ENCODE results near the gene CCL4L2. TPM values are rescaled to one million over a fixed set of nuclear protein-coding genes. Genes with fewer than 3 reads are reported as not detected.
A peak's percentile ranks its signal among the peaks of the same experiment; 100 is the strongest.
"Not testable (repeated sequence)": the region's sequence is repeated elsewhere in the genome, so short reads cannot be mapped to it uniquely, and the experiment has no call there.

CCL4L2 gene
- total RNA-seq, 2 donors from 2014 or later = not detected

- Histone ChIP-seq H3K36me3 (ENCODE audit: control insufficient read depth, insufficient read depth, low read length) (no peaks in the 10 kb centered on the region), H3K27ac (ENCODE audit: low read depth, low read length) (no peak overlapping the region), H3K9ac (ENCODE audit: extremely low read depth, low read length, poor library complexity, severe bottlenecking) (no peak overlapping the region), H3K27me3 (ENCODE audit: control insufficient read depth, insufficient read depth, low read length, poor library complexity, severe bottlenecking) (peaks cover 6% of the 10 kb centered on the region), H3K4me1 (ENCODE audit: control insufficient read depth, insufficient read depth, low read length) (no peaks in the 10 kb centered on the region), H3K4me3 (ENCODE audit: low read length) (no peak overlapping the region), H3K9me3 (ENCODE audit: control insufficient read depth, low read length) (no peaks in the 10 kb centered on the region)
- no peaks in the 10 kb centered on the region for H3K9me3 Mint-ChIP-seq
- no peak overlapping the region for H3K27ac Mint-ChIP-seq
- peak; percentile 10 for DNase-seq
- H3K4me1 Mint-ChIP-seq = peaks cover 2% of the 10 kb centered on the region
- peaks cover 7% of the 10 kb centered on the region for H3K27me3 Mint-ChIP-seq (ENCODE audit: insufficient read depth)
- no peak overlapping the region for H3K4me3 Mint-ChIP-seq
- no peaks in the 10 kb centered on the region for H3K36me3 Mint-ChIP-seq (ENCODE audit: low read depth)
- TF ChIP-seq CTCF (conservative IDR thresholded peaks at IDR 0.05) = no peak
These were observed 1.3 kb upstream of the CCL4L2 start for GRCh38 chr17:36209575-36209974.

GRCh38 chr17:36211484-36212271, 815 bp downstream of the CCL4L2 start:
- WGBS, 2 experiments (ENCODE audit: insufficient coverage in 1 of 2, insufficient read length in 1 of 2) = 61 to 83% methylated on average over 4 to 5 of the region's 10 CpGs
- not testable (repeated sequence) for H3K27me3 ChIP-seq (ENCODE audit: control insufficient read depth, insufficient read depth, low read length, poor library complexity, severe bottlenecking); H3K4me3 ChIP-seq (ENCODE audit: low read length); H3K9me3 Mint-ChIP-seq; H3K27ac Mint-ChIP-seq; H3K4me1 ChIP-seq (ENCODE audit: control insufficient read depth, insufficient read depth, low read length); H3K9ac ChIP-seq (ENCODE audit: extremely low read depth, low read length, poor library complexity, severe bottlenecking); H3K4me3 Mint-ChIP-seq; H3K36me3 Mint-ChIP-seq (ENCODE audit: low read depth); H3K9me3 ChIP-seq (ENCODE audit: control insufficient read depth, low read length); H3K36me3 ChIP-seq (ENCODE audit: control insufficient read depth, insufficient read depth, low read length); H3K4me1 Mint-ChIP-seq; H3K27ac ChIP-seq (ENCODE audit: low read depth, low read length)
- DNase-seq = peak; percentile 46
- peaks cover 13% of the 10 kb centered on the region for H3K27me3 Mint-ChIP-seq (ENCODE audit: insufficient read depth)

- no peaks in the 10 kb centered on the region for H3K9me3 ChIP-seq (ENCODE audit: control insufficient read depth, low read length)
- no peaks in the 10 kb centered on the region for H3K36me3 Mint-ChIP-seq (ENCODE audit: low read depth)
- no peak for TF ChIP-seq CTCF (conservative IDR thresholded peaks at IDR 0.05)
- no peak overlapping the region for H3K4me3 ChIP-seq (ENCODE audit: low read length)
- no peak overlapping the region for H3K27ac ChIP-seq (ENCODE audit: low read depth, low read length)
- H3K4me1 ChIP-seq (ENCODE audit: control insufficient read depth, insufficient read depth, low read length) = no peaks in the 10 kb centered on the region
- H3K9ac ChIP-seq (ENCODE audit: extremely low read depth, low read length, poor library complexity, severe bottlenecking) = no peak overlapping the region
- 46 to 56% methylated on average over 3 to 4 of the region's 4 CpGs for WGBS, 2 experiments (ENCODE audit: insufficient coverage in 1 of 2, insufficient read length in 1 of 2)
- H3K4me1 Mint-ChIP-seq = peaks cover 2% of the 10 kb centered on the region
- H3K27me3 ChIP-seq (ENCODE audit: control insufficient read depth, insufficient read depth, low read length, poor library complexity, severe bottlenecking) = peaks cover 6% of the 10 kb centered on the region
- H3K36me3 ChIP-seq (ENCODE audit: control insufficient read depth, insufficient read depth, low read length) = no peaks in the 10 kb centered on the region
- peaks cover 13% of the 10 kb centered on the region for H3K27me3 Mint-ChIP-seq (ENCODE audit: insufficient read depth)
- H3K4me3 Mint-ChIP-seq = no peak overlapping the region
- no peaks in the 10 kb centered on the region for H3K9me3 Mint-ChIP-seq
- peak; percentile 33 for DNase-seq
- H3K27ac Mint-ChIP-seq = no peak overlapping the region
These were observed 1.4 kb downstream of the CCL4L2 start for GRCh38 chr17:36212272-36212605.

- Histone ChIP-seq H3K27me3 (ENCODE audit: control insufficient read depth, insufficient read depth, low read length, poor library complexity, severe bottlenecking) (peaks cover 6% of the 10 kb centered on the region), H3K9me3 (ENCODE audit: control insufficient read depth, low read length) (no peaks in the 10 kb centered on the region), H3K4me1 (ENCODE audit: control insufficient read depth, insufficient read depth, low read length) (no peaks in the 10 kb centered on the region), H3K36me3 (ENCODE audit: control insufficient read depth, insufficient read depth, low read length) (no peaks in the 10 kb centered on the region), H3K27ac (ENCODE audit: low read depth, low read length) (no peak overlapping the region), H3K4me3 (ENCODE audit: low read length) (no peak overlapping the region), H3K9ac (ENCODE audit: extremely low read depth, low read length, poor library complexity, severe bottlenecking) (no peak overlapping the region)
- no peak for TF ChIP-seq CTCF (conservative IDR thresholded peaks at IDR 0.05)
- Mint-ChIP-seq H3K4me3 (no peak overlapping the region), H3K27ac (no peak overlapping the region), H3K9me3 (peaks cover 2% of the 10 kb centered on the region), H3K36me3 (ENCODE audit: low read depth) (no peaks in the 10 kb centered on the region), H3K4me1 (peaks cover 2% of the 10 kb centered on the region), H3K27me3 (ENCODE audit: insufficient read depth) (peaks cover 15% of the 10 kb centered on the region)
- WGBS, 2 experiments (ENCODE audit: insufficient coverage in 1 of 2, insufficient read length in 1 of 2) = 92 to 97% methylated on average over 2 of the region's 3 CpGs
- DNase-seq = peak; percentile 16
These were observed 2.1 kb downstream of the CCL4L2 start for GRCh38 chr17:36212966-36213365.

All from endodermal cell (in vitro differentiated cells).